WTC11 (cell line): ENCODE results near the gene CCDC28A. TPM values are rescaled to one million over a fixed set of nuclear protein-coding genes. Genes with fewer than 3 reads are reported as not detected.

Source experiments
- ATAC-seq: fragments of 200-7000 bp; cut with Tn5 transposase; 2 replicates; pipeline ENCODE4 v1.10.0; 2021; ENCODE audit warnings: mild to moderate bottlenecking, moderate library complexity
- CTCF ChIA-PET: fragments of 300-600 bp; sonication (Branson Sonifier 250); formaldehyde crosslinking; loops from one replicate; lab custom pipeline; 2021; ENCODE audit warnings: antibody characterized with exemption; lab: Charles Lee
- POLR2A ChIA-PET: fragments of 350-600 bp; sonication (Branson Sonifier 250); formaldehyde crosslinking; loops from one replicate; lab custom pipeline; 2021; ENCODE audit warnings: antibody characterized with exemption; lab: Charles Lee
- DNase-seq: peaks from one replicate; pipeline ENCODE4 v3.0.0; 2021; ENCODE audit warnings: low spot score
- H3K27ac Mint-ChIP-seq: 2 replicates; pipeline ENCODE4 v1.8.0; 2021; ENCODE audit warnings: mixed read lengths
- H3K27me3 Mint-ChIP-seq: 2 replicates; pipeline ENCODE4 v1.8.0; 2021; ENCODE audit warnings: low read depth, mild to moderate bottlenecking, moderate library complexity, mixed read lengths
- H3K36me3 Mint-ChIP-seq: 2 replicates; pipeline ENCODE4 v1.8.0; 2021; ENCODE audit warnings: mixed read lengths
- H3K4me1 Mint-ChIP-seq: 2 replicates; pipeline ENCODE4 v1.8.0; 2022; ENCODE audit warnings: mixed read lengths
- H3K4me3 Mint-ChIP-seq: 2 replicates; pipeline ENCODE4 v1.8.0; 2021; ENCODE audit warnings: mild to moderate bottlenecking, moderate library complexity, mixed read lengths
- H3K9me3 Mint-ChIP-seq: 2 replicates; pipeline ENCODE4 v1.8.0; 2021; ENCODE audit warnings: mixed read lengths
- AFF4 ChIP-seq: sonication (generic); formaldehyde crosslinking; IDR thresholded peaks from 2 replicates; pipeline ENCODE4 v1.8.1; 2023; ENCODE audit warnings: mild to moderate bottlenecking, missing genetic modification reagents, borderline replicate concordance
- ATF3 ChIP-seq: sonication (generic); formaldehyde crosslinking; conservative IDR thresholded peaks from 2 replicates; pipeline ENCODE4 v1.8.1; 2022; ENCODE audit warnings: mild to moderate bottlenecking, missing genetic modification reagents
- CBFB ChIP-seq: sonication (generic); formaldehyde crosslinking; IDR thresholded peaks from 2 replicates; pipeline ENCODE4 v1.8.1; 2022; ENCODE audit warnings: mild to moderate bottlenecking, low read depth, missing genetic modification reagents
- CREM ChIP-seq: sonication (generic); formaldehyde crosslinking; IDR thresholded peaks from 2 replicates; pipeline ENCODE4 v1.8.1; 2022; ENCODE audit warnings: mild to moderate bottlenecking, missing genetic modification reagents, moderate library complexity
- E2F1 ChIP-seq: sonication (generic); formaldehyde crosslinking; IDR thresholded peaks from 2 replicates; pipeline ENCODE4 v1.8.0; 2022; ENCODE audit warnings: mild to moderate bottlenecking, missing genetic modification reagents
- ETV6 ChIP-seq: sonication (generic); formaldehyde crosslinking; IDR thresholded peaks from 2 replicates; pipeline ENCODE4 v1.8.1; 2022; ENCODE audit warnings: mild to moderate bottlenecking, missing genetic modification reagents
- FOXJ3 ChIP-seq: sonication (generic); formaldehyde crosslinking; IDR thresholded peaks from 2 replicates; pipeline ENCODE4 v1.9.0; 2021; ENCODE audit warnings: missing genetic modification reagents, mild to moderate bottlenecking, borderline replicate concordance
- HMGA2 ChIP-seq: fragments of 250-450 bp; sonication (Bioruptor Pico); IDR thresholded peaks from 2 replicates; pipeline ENCODE4 v1.4.0; 2021; ENCODE audit warnings: mild to moderate bottlenecking, moderate library complexity
- MAX ChIP-seq: sonication (generic); formaldehyde crosslinking; IDR thresholded peaks from 2 replicates; pipeline ENCODE4 v1.8.0; 2022; ENCODE audit warnings: mild to moderate bottlenecking, missing genetic modification reagents
- MYBL2 ChIP-seq: sonication (generic); formaldehyde crosslinking; IDR thresholded peaks from 2 replicates; pipeline ENCODE4 v1.8.1; 2023; ENCODE audit warnings: mild to moderate bottlenecking, moderate library complexity, missing genetic modification reagents
- NFATC4 ChIP-seq: fragments of 250-450 bp; sonication (Bioruptor Pico); IDR thresholded peaks from 2 replicates; pipeline ENCODE4 v1.9.0; 2021; ENCODE audit warnings: mild to moderate bottlenecking
- NFE2L1 ChIP-seq: sonication (generic); formaldehyde crosslinking; IDR thresholded peaks from 2 replicates; pipeline ENCODE4 v1.8.1; 2023; ENCODE audit warnings: missing genetic modification reagents
- NFYB ChIP-seq: sonication (generic); formaldehyde crosslinking; conservative IDR thresholded peaks from 2 replicates; pipeline ENCODE4 v1.8.0; 2022; ENCODE audit warnings: low read depth, missing genetic modification reagents
- NR3C1 ChIP-seq: sonication (generic); formaldehyde crosslinking; conservative IDR thresholded peaks from 2 replicates; pipeline ENCODE4 v1.8.1; 2023; ENCODE audit warnings: low read depth, mild to moderate bottlenecking, missing genetic modification reagents
- PRDM15 ChIP-seq: sonication (generic); formaldehyde crosslinking; IDR thresholded peaks from 2 replicates; pipeline ENCODE4 v1.8.0; 2022; ENCODE audit warnings: missing genetic modification reagents
- TP53 ChIP-seq: sonication (generic); formaldehyde crosslinking; IDR thresholded peaks from 2 replicates; pipeline ENCODE4 v1.8.1; 2023; ENCODE audit warnings: mild to moderate bottlenecking, missing genetic modification reagents
- USF1 ChIP-seq: sonication (generic); formaldehyde crosslinking; IDR thresholded peaks from 2 replicates; pipeline ENCODE4 v1.8.0; 2022; ENCODE audit warnings: mild to moderate bottlenecking, missing genetic modification reagents
- ZNF317 ChIP-seq: sonication (generic); formaldehyde crosslinking; IDR thresholded peaks from 2 replicates; pipeline ENCODE4 v1.8.1; 2023; ENCODE audit warnings: low read depth, mild to moderate bottlenecking, moderate library complexity, missing genetic modification reagents, borderline replicate concordance
- ZNF396 ChIP-seq: fragments of 250-450 bp; sonication (Bioruptor Pico); IDR thresholded peaks from 2 replicates; pipeline ENCODE4 v1.8.0; 2021; ENCODE audit warnings: mild to moderate bottlenecking, moderate library complexity, borderline replicate concordance
- total RNA-seq: library from RNA; stranded (reverse); gene quantifications from 3 replicates; pipeline ENCODE4 v1.2.3, GENCODE V29; 2021

Gene CCDC28A
- total RNA-seq, 1 experiment from 2014 or later, result 8.7 TPM

GRCh38 chr6:138821519-138821918 is 48.0 kb downstream of the CCDC28A start:
- TF ChIP-seq HMGA2 (CRISPR knock-in tag) (no peak), MAX (CRISPR knock-in tag) (no peak), FOXJ3 (CRISPR knock-in tag) (no peak), PRDM15 (no peak), ATF3 (no peak), TP53 (CRISPR knock-in tag) (no peak)
- Mint-ChIP-seq H3K27me3 (no peaks in the 10 kb centered on the region), H3K9me3 (peaks cover 5% of the 10 kb centered on the region), H3K4me1 (peaks cover 24% of the 10 kb centered on the region), H3K4me3 (no peak overlapping the region), H3K27ac (no peak overlapping the region), H3K36me3 (no peaks in the 10 kb centered on the region)
- ChIA-PET CTCF (no interaction called here), POLR2A (no interaction called here)
- DNase-seq (no peak), ATAC-seq (no peak)

GRCh38 chr6:138824482-138825144 is 51.0 kb downstream of the CCDC28A start:
- peak overlapping the region; percentile 76 for H3K27ac Mint-ChIP-seq
- peak; percentile 56 for ATAC-seq
- CTCF ChIA-PET, result interaction anchor here (0.9 kb wide), 1 partner anchor 9 kb away, joined by 3 read pairs; no protein-coding TSS in a partner anchor
- TF ChIP-seq ETV6 (CRISPR knock-in tag) (no peak), CBFB (no peak), E2F1 (CRISPR knock-in tag) (no peak), ZNF317 (CRISPR knock-in tag) (no peak), ZNF396 (CRISPR knock-in tag) (no peak), USF1 (no peak), NR3C1 (CRISPR knock-in tag) (no peak), NFYB (CRISPR knock-in tag) (no peak), MYBL2 (no peak), NFE2L1 (no peak), CREM (no peak), PRDM15 (no peak), AFF4 (CRISPR knock-in tag) (no peak), NFATC4 (CRISPR knock-in tag) (no peak)

More at GRCh38 chr6:138824482-138825144, 51.0 kb downstream of the CCDC28A start:
- DNase-seq, result no peak
- Mint-ChIP-seq H3K27me3 (no peaks in the 10 kb centered on the region), H3K36me3 (peaks cover 4% of the 10 kb centered on the region; the same call in 1 of the 2 replicates), H3K9me3 (peaks cover 10% of the 10 kb centered on the region), H3K4me1 (peaks cover 21% of the 10 kb centered on the region), H3K4me3 (no peak overlapping the region)
- POLR2A ChIA-PET, result interaction anchor here (0.5 kb wide), 1 partner anchor 199 kb away, joined by 4 read pairs; no protein-coding TSS in a partner anchor
